ENCODE results near the gene HDGFL2. TPM values are rescaled to one million over a fixed set of nuclear protein-coding genes. Genes with fewer than 3 reads are reported as not detected.
A peak's percentile ranks its signal among the peaks of the same experiment; 100 is the strongest.

The HDGFL2 gene
- total and polyA plus RNA-seq, 2 of the 8 experiments (the other 6 are each of a cell fraction or from before 2014, with no cell fraction given): 31.1 to 106 TPM

DNA sequence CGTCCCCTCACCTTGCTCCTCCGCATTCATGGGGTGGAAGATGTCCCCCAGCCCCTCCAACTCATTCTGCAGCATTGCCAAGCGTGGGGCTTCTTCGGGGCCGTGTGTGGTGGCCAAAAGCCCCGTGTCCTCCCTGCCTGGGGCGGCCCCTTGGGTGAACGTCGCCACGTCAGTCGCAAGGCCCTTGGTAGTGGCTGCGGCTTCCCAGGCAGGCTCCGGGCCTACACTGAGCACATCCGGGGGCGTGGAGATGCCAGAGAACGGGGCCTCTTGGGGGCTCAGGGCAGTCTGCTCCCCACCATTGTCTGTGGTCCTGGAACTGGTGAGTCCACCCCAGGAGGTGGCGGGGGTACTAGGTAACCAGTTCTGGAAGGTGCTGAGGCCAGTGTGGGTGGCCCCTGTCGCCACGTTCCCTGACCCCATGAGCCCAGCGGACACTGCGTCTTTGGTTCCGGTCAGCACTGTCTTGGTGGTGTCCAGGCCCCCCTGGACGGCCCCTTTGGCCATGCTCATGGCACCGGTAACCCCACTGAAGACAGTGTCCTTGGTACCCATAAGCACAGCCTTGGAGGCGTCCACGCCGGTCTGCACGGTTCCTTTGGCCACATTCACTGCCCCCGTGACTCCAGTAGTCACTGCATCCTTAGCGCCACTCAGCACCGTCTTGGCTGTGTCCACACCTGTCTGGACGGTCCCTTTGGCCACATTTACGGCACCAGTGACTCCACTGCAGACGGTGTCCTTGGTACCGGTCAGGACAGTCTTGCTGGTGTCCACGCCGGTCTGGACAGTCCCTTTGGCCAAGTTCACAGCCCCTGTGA is 38.5 kb downstream of the HDGFL2 start:
- Histone ChIP-seq H2BK12ac (ENCODE audit: low read depth, low read length) (no peak overlapping the region), H2BK20ac (ENCODE audit: low read length) (no peak overlapping the region), H3K4me3 (ENCODE audit: extremely low read depth in 1 of 4, insufficient read depth in 2 of 4, low read depth in 3 of 4, low read length in 4 of 4) (no peak overlapping the region), H3K79me2 (ENCODE audit: control insufficient read depth in 1 of 2, insufficient read depth in 2 of 2, low read length in 2 of 2) (no peaks in the 10 kb centered on the region), H3K56ac (replicated peaks; ENCODE audit: insufficient read length, low read depth, low read length) (no peak overlapping the region), H4K20me1 (replicated peaks in 1 of 2; ENCODE audit: control insufficient read depth in 1 of 2, insufficient read depth in 2 of 2, low read length in 2 of 2) (peaks cover 12 to 13% of the 10 kb centered on the region in 2 experiments), H3K36me3 (ENCODE audit: control insufficient read depth in 2 of 4, insufficient read depth in 4 of 4, low read length in 3 of 4) (no peaks in the 10 kb centered on the region; a peak in 1 of 8 replicates), H2BK15ac (ENCODE audit: low read length) (no peak overlapping the region), H3K4me1 (replicated peaks in 1 of 4; ENCODE audit: control insufficient read depth in 3 of 4, insufficient read depth in 4 of 4, low read length in 3 of 4) (no peaks in the 10 kb centered on the region), H3K23ac (ENCODE audit: insufficient read length) (no peak overlapping the region), H4K5ac (ENCODE audit: insufficient read length, low read depth, low read length) (no peak overlapping the region), H4K8ac (ENCODE audit: extremely low read depth, insufficient read depth, low read length) (no peak overlapping the region), H4K91ac (replicated peaks; ENCODE audit: insufficient read length, low read length) (no peak overlapping the region), H3K9ac (replicated peaks in 1 of 4; ENCODE audit: extremely low read depth in 1 of 4, low read depth in 3 of 4, low read length in 3 of 4) (no peak overlapping the region; a peak in 1 of 7 replicates), H2AFZ (ENCODE audit: low read length) (no peak overlapping the region), H2BK120ac (replicated peaks; ENCODE audit: low read depth, low read length) (no peak overlapping the region), H3K27me3 (replicated peaks in 1 of 4; ENCODE audit: control insufficient read depth in 3 of 4, extremely low read depth in 1 of 4, insufficient read depth in 3 of 4, low read length in 3 of 4) (peaks cover 4 to 46% (median 33%) of the 10 kb centered on the region in 4 experiments), H3K18ac (ENCODE audit: extremely low read depth, low read length) (no peak overlapping the region), H3K14ac (ENCODE audit: insufficient read length) (no peak overlapping the region), H3K4me2 (ENCODE audit: insufficient read depth in 1 of 2, low read depth in 2 of 2, low read length in 2 of 2) (no peak overlapping the region), H2BK5ac (ENCODE audit: low read depth, low read length) (no peak overlapping the region), H2AK5ac (ENCODE audit: low read depth, low read length) (no peak overlapping the region), H3K9me3 (ENCODE audit: insufficient read depth in 2 of 2, low read depth in 1 of 2, low read length in 1 of 2) (no peaks in the 10 kb centered on the region), H3K79me1 (ENCODE audit: low read depth, low read length) (peaks cover 2% of the 10 kb centered on the region; the same call in 1 of the 2 replicates), H3K23me2 (ENCODE audit: low read depth, low read length) (no peaks in the 10 kb centered on the region), H3K4ac (replicated peaks; ENCODE audit: insufficient read length, low read depth, low read length) (no peak overlapping the region), H3K27ac (ENCODE audit: low read depth, low read length) (no peak overlapping the region)
- DNase-seq (ENCODE audit: low read depth in 1 of 2, low spot score in 2 of 2) (no peak), FAIRE-seq (no peak)
- 91% methylated on average over 37 of the region's 37 CpGs; no CpG with 5 or more reads in 1 of the 2 experiments for WGBS, 2 experiments (ENCODE audit: extremely low coverage in 1 of 2, insufficient coverage in 1 of 2, insufficient read length in 1 of 2, insufficient replicate concordance in 2 of 2, low coverage in 1 of 2, low lambda C conversion rate in 2 of 2, missing lambda C conversion rate in 1 of 2)
- POLR2A ChIA-PET (ENCODE audit: partially characterized antibody): interaction anchor here (0.6 to 0.7 kb wide), 3 partner anchors 7 to 1323 kb away, joined by 3 to 4 read pairs (median 3); no protein-coding TSS in a partner anchor
- TF ChIP-seq POLR2AphosphoS5 (IDR thresholded peaks at IDR 0.05; ENCODE audit: low read depth, low read length) (peak; percentile 67), BACH1 (IDR thresholded peaks at IDR 0.05; ENCODE audit: low read length) (no peak), HDAC2 (IDR thresholded peaks at IDR 0.05; ENCODE audit: borderline replicate concordance in 1 of 2, low read depth in 2 of 2, low read length in 2 of 2) (no peak), KDM4A (IDR thresholded peaks at IDR 0.05; ENCODE audit: low read depth, low read length, severe bottlenecking) (no peak), SIX5 (IDR thresholded peaks at IDR 0.05; ENCODE audit: low read depth, low read length) (no peak)
- CTCF ChIA-PET (ENCODE audit: partially characterized antibody): interaction anchor here (1.0 to 5.2 kb wide), 4 partner anchors 10 to 123 kb away, joined by 3 to 40 read pairs (median 4); no protein-coding TSS in a partner anchor
